Measurements from ENCODE around the gene TMEM52.

Gene TMEM52

DNA sequence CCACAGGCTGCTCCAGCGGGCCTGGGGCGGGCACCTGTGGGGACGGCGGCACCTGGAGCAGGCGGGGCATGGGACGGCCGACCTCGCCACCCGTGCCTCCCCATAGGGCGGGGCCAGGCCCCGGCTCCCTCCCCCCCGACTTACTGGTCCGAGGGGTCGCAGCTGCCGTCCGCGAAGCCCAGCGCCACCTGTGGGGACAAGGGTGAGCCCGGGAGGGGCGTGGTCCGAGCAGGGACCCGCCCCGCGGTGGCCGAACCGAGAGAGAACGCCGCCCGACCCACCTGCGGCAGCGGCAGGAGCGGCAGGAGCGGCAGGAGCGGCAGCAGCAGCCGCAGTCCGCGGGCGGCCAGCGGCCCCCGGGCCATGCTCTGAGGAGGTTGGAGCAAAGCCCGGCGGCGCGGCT is at the start of gene TMEM52:
TMEM52 (minus strand) TSS at position 379 of the 403 bp plus-strand sequence; CDS start at position 365, 14 bp downstream.
- in situ Hi-C loops (cut with MboI; ENCODE audit: low sequenced_read_pairs), result no loop called here

DNA sequence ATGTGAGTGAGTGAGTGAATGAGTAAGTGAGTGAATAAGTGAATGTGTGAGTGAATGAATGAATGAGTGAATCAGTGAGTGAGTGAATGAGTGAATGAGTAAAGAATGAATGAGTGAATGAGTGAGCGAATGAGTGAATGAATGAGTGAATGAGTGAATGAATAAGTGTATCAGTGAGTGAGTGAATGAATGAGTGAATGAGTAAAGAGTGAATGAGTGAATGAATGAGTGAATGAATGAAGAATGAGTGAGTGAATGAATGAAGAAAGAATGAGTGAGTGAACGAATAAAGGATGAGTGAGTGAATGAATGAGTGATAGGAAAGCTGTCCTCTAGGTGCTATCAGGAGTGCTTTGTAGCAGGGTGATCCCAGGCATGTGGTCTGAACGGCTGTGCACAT is 48.8 kb upstream of the TMEM52 start:
- peaks cover 3% of the 10 kb centered on the region; the same call in 1 of the 2 replicates for H3K27me3 ChIP-seq (ENCODE audit: low read depth)
- in situ Hi-C loops (cut with MboI; ENCODE audit: low sequenced_read_pairs), result no loop called here
- no peak overlapping the region for H3K4me3 ChIP-seq
- H3K36me3 ChIP-seq (replicated peaks), result no peaks in the 10 kb centered on the region
- no peaks in the 10 kb centered on the region for H3K9me3 ChIP-seq
- no peaks in the 10 kb centered on the region for H3K4me1 ChIP-seq
- DNase-seq (ENCODE audit: low spot score in 2 of 2), result no peak

More for the DNA sequence above, at the start of gene TMEM52:
- Histone ChIP-seq H3K27me3 (ENCODE audit: low read depth) (no peaks in the 10 kb centered on the region), H3K36me3 (replicated peaks) (no peaks in the 10 kb centered on the region), H3K4me1 (peaks cover 11% of the 10 kb centered on the region), H3K4me3 (peak within 1 kb of the TSS; percentile 44), H3K9me3 (no peaks in the 10 kb centered on the region)
- peak in 1 of 2 experiments; percentile 20 for DNase-seq (ENCODE audit: low spot score in 2 of 2)

DNA sequence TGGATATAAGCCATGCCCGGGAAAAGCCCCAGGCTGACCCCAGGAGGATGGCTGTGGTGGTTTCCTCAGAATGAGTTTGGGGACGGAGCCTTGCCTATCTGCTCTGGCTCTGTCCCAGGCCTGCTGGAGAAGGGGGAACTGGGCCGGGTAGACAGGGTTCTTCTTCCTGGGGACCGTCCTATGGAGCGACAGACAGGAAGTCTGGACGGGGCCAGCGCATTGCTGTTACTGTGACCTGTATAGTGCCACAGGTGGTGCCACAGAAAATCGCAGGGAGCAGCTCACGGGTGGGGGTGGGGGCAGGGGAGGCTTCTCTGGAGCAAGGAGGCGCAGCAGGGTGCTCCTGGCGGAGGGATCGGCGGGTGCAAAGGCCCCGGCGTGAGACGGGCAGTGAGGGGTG is 48.1 kb upstream of the TMEM52 start:
- H3K9me3 ChIP-seq, result no peaks in the 10 kb centered on the region
- H3K4me3 ChIP-seq, result no peak overlapping the region
- in situ Hi-C loops (cut with MboI; ENCODE audit: low sequenced_read_pairs), result no loop called here
- peaks cover 3% of the 10 kb centered on the region; the same call in 1 of the 2 replicates for H3K27me3 ChIP-seq (ENCODE audit: low read depth)
- H3K36me3 ChIP-seq (replicated peaks), result no peaks in the 10 kb centered on the region
- no peaks in the 10 kb centered on the region for H3K4me1 ChIP-seq
- DNase-seq (ENCODE audit: low spot score in 2 of 2), result no peak

DNA sequence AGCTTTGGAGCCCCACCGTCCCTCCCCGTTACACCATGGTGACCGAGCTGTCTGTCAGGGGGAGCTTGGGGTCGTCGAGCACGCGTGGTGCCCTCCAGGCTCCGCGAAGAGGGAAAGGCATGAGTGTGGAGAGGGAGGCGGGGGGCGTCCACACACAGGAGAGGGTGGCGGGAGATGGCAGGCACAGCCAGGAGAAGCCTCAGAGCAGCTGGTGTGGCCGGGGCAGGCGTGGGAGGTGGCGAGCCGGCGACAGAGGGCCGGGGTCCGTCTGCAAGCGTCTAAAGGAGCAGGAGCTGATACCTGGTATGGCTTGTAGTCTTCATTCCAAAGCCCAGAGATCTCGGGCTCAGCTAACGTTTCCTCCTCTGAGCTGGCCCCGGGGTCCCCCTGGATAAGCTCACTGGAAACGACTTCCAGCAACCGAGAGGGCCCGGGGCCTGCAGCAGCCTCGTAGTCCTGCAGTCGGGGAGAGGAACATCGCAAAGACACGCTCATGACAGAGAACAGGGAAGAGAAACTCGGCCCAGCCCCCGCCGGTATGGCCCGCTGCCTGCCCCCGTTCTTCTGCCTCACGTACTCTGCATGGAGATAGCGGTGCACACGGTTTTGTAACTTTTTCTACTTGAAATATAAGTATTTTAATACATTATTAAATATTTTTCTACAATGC is 47.1 kb upstream of the TMEM52 start:
- in situ Hi-C loops (cut with MboI; ENCODE audit: low sequenced_read_pairs), result no loop called here
- Histone ChIP-seq H3K27me3 (ENCODE audit: low read depth) (peaks cover 3% of the 10 kb centered on the region; the same call in 1 of the 2 replicates), H3K9me3 (no peaks in the 10 kb centered on the region), H3K4me1 (no peaks in the 10 kb centered on the region), H3K36me3 (replicated peaks) (no peaks in the 10 kb centered on the region), H3K4me3 (no peak overlapping the region)
- DNase-seq (ENCODE audit: low spot score in 2 of 2), result no peak

DNA sequence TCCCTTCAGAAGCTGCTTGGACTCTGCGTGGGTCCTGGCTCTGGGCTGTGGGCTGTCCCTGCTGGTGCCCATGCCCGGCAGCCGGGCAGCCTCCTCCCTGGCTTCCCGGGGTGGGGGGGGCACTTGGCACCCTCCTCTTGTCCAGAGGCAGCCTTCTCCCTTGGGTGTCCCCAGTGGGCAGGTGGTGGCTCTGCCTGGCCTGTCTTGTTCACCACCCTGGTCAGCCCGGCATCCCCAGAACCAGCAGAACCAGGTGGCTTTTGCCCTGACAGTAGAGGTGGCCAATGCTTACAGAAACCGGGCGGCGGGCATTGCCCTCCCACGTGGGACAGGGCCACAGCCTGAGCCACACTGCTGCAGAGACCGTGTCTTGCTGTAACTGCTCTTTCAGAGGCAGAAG is 46.5 kb upstream of the TMEM52 start:
- Histone ChIP-seq H3K9me3 (no peaks in the 10 kb centered on the region), H3K36me3 (replicated peaks) (no peaks in the 10 kb centered on the region), H3K4me1 (no peaks in the 10 kb centered on the region), H3K27me3 (ENCODE audit: low read depth) (peaks cover 3% of the 10 kb centered on the region; the same call in 1 of the 2 replicates), H3K4me3 (no peak overlapping the region)
- no peak for DNase-seq (ENCODE audit: low spot score in 2 of 2)
- in situ Hi-C loops (cut with MboI; ENCODE audit: low sequenced_read_pairs), result no loop called here

DNA sequence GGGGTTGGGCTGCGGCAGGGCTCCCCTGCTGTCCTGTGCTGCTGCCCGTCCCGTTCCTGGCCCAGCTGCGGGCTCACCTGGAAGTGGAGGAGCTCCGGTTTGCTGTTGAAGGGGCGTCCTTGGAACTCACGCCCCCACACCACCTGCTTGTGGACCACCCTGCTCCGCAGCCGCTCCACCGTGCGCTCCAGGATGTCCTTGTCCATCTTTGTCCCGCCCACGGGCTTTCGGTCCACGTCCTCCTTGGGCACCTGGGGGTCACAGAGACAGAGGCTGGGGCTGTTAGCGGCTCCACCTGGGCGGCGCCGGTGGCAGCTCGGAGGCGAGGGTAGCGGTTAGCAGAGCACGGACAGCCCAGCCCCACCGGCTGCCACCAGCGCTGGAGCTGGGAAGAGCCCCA is 45.7 kb upstream of the TMEM52 start:
- in situ Hi-C loops (cut with MboI; ENCODE audit: low sequenced_read_pairs), result loop anchor here (5.0 kb wide), 1 partner anchor 82 kb away; no protein-coding TSS in a partner anchor
- no peaks in the 10 kb centered on the region for H3K9me3 ChIP-seq
- H3K4me1 ChIP-seq, result peaks cover 5% of the 10 kb centered on the region
- no peak overlapping the region for H3K4me3 ChIP-seq
- DNase-seq (ENCODE audit: low spot score in 2 of 2), result no peak
- peaks cover 3% of the 10 kb centered on the region; the same call in 1 of the 2 replicates for H3K27me3 ChIP-seq (ENCODE audit: low read depth)
- H3K36me3 ChIP-seq (replicated peaks), result no peaks in the 10 kb centered on the region

DNA sequence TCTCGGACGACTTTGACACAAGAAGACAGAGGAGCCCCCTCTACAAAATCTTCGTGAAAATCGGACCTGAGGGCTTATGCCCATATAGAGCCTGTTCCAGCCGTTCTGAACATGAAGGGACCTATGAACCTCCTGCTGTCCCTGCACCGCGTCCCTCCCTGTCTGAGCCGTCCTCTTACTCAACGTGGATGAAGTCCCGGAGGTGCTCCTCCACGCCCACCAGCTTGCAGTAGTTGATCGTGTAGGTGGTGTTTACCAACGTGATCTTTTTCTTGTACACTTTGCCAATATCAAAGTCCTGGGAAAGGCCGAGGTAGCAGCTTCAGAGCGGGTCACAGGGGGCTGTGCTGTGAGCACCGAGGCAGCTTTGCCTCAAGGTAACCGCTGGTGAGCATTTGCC is 44.5 kb upstream of the TMEM52 start:
- Histone ChIP-seq H3K9me3 (no peaks in the 10 kb centered on the region), H3K27me3 (ENCODE audit: low read depth) (peaks cover 3% of the 10 kb centered on the region; the same call in 1 of the 2 replicates), H3K36me3 (replicated peaks) (no peaks in the 10 kb centered on the region), H3K4me1 (peaks cover 7% of the 10 kb centered on the region), H3K4me3 (no peak overlapping the region)
- in situ Hi-C loops (cut with MboI; ENCODE audit: low sequenced_read_pairs), result loop anchor here (5.0 kb wide), 1 partner anchor 84 kb away; no protein-coding TSS in a partner anchor
- DNase-seq (ENCODE audit: low spot score in 2 of 2), result no peak

DNA sequence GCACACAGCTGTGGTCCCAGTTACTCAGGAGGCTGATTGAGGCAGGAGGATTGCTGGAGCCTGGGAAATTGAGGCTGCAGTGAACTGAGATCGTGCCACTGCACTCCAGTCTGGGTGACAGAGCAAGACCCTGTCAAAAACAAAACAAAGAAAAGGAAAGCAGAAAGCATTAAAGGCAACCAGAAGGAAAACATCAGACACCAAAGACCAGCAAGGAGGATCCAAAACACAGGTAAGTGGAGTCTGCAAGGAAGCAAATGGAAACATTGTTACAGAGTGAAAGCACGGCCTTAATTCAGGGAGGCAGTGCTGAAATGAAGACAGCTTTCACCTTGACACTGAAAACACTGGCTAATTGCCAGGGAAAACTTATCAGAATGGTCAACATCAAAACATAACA is 43.7 kb upstream of the TMEM52 start:
- no peaks in the 10 kb centered on the region for H3K9me3 ChIP-seq
- no peak for DNase-seq (ENCODE audit: low spot score in 2 of 2)
- peaks cover 7% of the 10 kb centered on the region for H3K4me1 ChIP-seq
- H3K27me3 ChIP-seq (ENCODE audit: low read depth), result peaks cover 3% of the 10 kb centered on the region; the same call in 1 of the 2 replicates
- H3K4me3 ChIP-seq, result no peak overlapping the region
- H3K36me3 ChIP-seq (replicated peaks), result no peaks in the 10 kb centered on the region
- in situ Hi-C loops (cut with MboI; ENCODE audit: low sequenced_read_pairs), result loop anchor here (5.0 kb wide), 1 partner anchor 85 kb away; no protein-coding TSS in a partner anchor

DNA sequence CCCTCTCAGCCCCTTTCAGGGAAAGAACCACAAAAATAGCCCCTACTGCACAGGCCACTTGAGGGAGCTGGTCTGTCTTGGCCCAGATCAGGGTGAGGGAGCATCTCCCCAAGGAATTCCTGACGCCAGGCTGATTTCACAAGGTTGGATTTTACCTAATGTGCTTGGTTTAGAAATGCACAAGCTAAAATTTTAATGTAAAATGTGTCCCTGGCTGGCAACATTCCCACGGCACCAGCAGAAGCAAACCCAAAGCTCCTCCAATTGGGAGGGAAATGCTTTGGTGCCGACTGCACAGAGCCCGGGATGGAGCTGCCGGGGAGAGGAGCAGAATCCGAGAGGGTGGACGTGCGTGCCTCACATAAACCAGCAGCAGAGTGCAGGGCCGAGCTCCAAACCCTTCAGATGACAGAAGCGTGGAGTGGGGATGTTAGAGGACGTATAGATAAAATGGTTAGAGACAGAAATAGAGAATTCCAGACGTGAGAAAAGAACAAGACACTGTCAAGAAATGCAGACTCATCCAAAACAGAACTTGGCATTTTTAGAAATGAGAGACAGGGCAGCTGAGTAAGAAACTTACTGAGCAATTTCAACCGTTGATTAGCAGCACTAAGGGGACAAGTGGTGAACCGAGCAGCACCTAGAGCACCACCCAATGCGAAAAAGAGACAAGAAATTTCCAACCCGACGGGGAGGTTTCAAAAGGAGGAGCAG is 41.6 kb upstream of the TMEM52 start:
- peaks cover 7% of the 10 kb centered on the region for H3K4me1 ChIP-seq
- H3K9me3 ChIP-seq, result no peaks in the 10 kb centered on the region
- H3K27me3 ChIP-seq (ENCODE audit: low read depth), result no peaks in the 10 kb centered on the region; the same call in 1 of the 2 replicates
- in situ Hi-C loops (cut with MboI; ENCODE audit: low sequenced_read_pairs), result loop anchor here (5.0 kb wide), 1 partner anchor 87 kb away; no protein-coding TSS in a partner anchor
- H3K4me3 ChIP-seq, result no peak overlapping the region
- H3K36me3 ChIP-seq (replicated peaks), result no peaks in the 10 kb centered on the region
- no peak for DNase-seq (ENCODE audit: low spot score in 2 of 2)

DNA sequence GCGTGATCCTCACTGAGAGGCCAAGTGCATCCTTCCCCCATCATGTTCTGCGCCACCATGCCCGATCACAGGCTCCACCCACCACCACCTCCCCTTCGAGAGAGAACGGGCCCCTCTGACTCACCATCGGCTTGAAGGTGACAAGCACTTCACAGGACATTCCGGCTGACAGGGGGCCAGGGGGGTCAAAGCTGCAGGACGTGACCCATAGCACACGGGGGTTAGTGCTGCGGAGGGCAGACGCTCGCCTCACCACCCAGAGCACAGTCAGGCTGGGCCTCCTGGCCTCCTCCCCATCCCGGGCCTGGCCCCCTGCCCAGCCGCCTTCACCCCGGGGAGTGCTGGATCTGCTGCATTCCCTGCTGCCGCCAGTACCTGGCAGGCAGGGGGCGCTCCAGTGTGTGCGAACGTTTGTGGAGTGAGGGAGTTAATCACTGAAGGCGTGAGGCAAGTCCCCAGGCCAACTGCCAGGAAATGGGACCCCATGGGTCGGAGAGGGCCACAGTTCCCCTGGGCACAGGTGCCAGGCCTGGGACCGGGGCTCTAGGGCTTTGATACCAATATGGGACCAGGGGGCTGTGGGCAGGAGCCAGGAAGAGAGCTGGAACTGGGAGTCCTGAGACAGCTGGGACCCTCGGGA is 40.9 kb upstream of the TMEM52 start:
- DNase-seq (ENCODE audit: low spot score in 2 of 2), result peak; percentile 84 to 97
- peak overlapping the region; percentile 13 for H3K4me3 ChIP-seq
- peaks cover 7% of the 10 kb centered on the region for H3K4me1 ChIP-seq
- no peaks in the 10 kb centered on the region for H3K36me3 ChIP-seq (replicated peaks)
- H3K27me3 ChIP-seq (ENCODE audit: low read depth), result no peaks in the 10 kb centered on the region
- in situ Hi-C loops (cut with MboI; ENCODE audit: low sequenced_read_pairs), result loop anchor here (5.0 kb wide), 1 partner anchor 87 kb away; no protein-coding TSS in a partner anchor
- H3K9me3 ChIP-seq, result no peaks in the 10 kb centered on the region

DNA sequence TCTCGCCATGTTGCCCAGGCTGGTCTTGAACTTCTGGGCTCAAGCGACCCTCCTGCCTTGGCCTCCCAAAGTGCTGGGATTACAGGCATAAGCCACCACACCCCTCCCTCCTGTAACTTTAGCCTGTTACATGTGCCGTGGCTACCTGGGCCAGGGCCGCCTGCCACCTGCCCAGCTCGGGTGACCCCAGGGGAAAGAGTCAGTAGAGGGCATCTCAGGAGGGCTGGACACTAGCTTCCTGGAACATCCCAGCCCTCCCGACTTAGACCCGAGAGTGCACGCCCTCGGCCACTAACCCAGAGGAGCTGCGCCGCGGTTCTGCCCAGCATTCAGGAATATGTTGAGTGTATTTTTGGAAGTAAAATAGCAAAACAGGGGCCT is 40.4 kb upstream of the TMEM52 start:
- in situ Hi-C loops (cut with MboI; ENCODE audit: low sequenced_read_pairs), result no loop called here
- DNase-seq (ENCODE audit: low spot score in 2 of 2), result no peak
- Histone ChIP-seq H3K4me1 (peaks cover 7% of the 10 kb centered on the region), H3K36me3 (replicated peaks) (no peaks in the 10 kb centered on the region), H3K9me3 (no peaks in the 10 kb centered on the region), H3K4me3 (peak overlapping the region; percentile 13), H3K27me3 (ENCODE audit: low read depth) (no peaks in the 10 kb centered on the region)

DNA sequence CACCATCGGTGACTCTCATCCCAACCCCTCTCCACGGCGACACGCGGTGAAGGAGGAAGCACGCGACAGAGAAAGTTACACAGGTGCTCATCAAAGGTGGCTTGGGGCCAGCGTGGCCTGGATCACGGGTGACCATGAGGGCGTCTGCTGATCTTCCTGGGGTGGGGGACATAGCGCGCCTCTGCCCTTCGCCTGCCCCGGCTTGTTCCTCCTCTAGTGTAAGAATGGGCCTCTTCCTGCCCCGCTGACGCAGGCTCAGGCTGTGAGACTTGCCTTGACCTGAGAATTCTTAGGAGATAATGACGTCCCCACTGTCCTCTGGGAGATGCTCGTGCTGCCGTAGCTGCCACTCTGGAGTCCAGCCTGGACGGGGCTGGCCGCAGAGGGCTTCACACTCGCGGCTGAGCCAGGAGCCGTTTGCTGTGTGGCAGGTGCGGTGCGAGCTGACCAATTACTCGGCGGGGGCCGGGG is 39.0 kb upstream of the TMEM52 start:
- Histone ChIP-seq H3K27me3 (ENCODE audit: low read depth) (no peaks in the 10 kb centered on the region), H3K4me3 (no peak overlapping the region), H3K9me3 (no peaks in the 10 kb centered on the region), H3K4me1 (peaks cover 7% of the 10 kb centered on the region), H3K36me3 (replicated peaks) (no peaks in the 10 kb centered on the region)
- in situ Hi-C loops (cut with MboI; ENCODE audit: low sequenced_read_pairs), result no loop called here
- no peak for DNase-seq (ENCODE audit: low spot score in 2 of 2)

DNA sequence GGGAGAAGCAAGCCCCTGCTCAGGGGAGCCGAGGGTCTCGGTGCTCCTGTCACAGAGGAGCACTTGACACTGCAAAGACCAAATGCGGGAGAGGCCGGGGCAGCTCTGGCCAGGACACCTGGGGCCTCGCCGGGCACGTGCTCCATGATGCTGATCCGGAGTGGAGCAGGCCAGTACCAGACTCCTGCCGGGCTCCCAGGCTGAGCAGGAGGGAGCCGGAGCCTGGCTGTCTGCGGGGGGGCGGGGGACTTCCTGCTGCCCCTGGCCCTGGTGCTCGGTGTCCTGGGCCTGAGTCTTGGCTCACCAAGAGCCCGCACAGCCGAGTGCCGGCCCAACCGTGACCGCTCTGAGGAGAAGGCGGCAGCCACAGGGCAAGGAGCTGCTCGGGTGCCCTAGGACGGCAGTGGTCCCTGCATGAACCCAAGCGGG is 38.5 kb upstream of the TMEM52 start:
- peaks cover 7% of the 10 kb centered on the region for H3K4me1 ChIP-seq
- no peaks in the 10 kb centered on the region for H3K27me3 ChIP-seq (ENCODE audit: low read depth)

More for the DNA sequence above, 38.5 kb upstream of the TMEM52 start:
- no peak overlapping the region for H3K4me3 ChIP-seq
- no peaks in the 10 kb centered on the region for H3K36me3 ChIP-seq (replicated peaks)
- DNase-seq (ENCODE audit: low spot score in 2 of 2), result no peak
- in situ Hi-C loops (cut with MboI; ENCODE audit: low sequenced_read_pairs), result no loop called here
- H3K9me3 ChIP-seq, result no peaks in the 10 kb centered on the region
